ENCODE results near the gene SHISA9.
"Not testable (repeated sequence)": the region's sequence is repeated elsewhere in the genome, so short reads cannot be mapped to it uniquely, and the experiment has no call there.

Gene SHISA9

GRCh38 chr16:12900599-12901203, 697 bp upstream of the SHISA9 start:
- DNase-seq = no peak

- no peak for DNase-seq
Observed at GRCh38 chr16:12901204-12901596, 198 bp upstream of the SHISA9 start.

- DNase-seq = no peak
Observed at GRCh38 chr16:12902511-12903372, 1.3 kb downstream of the SHISA9 start.

- DNase-seq = no peak
Observed at GRCh38 chr16:12903407-12904328, 2.3 kb downstream of the SHISA9 start.

- DNase-seq = no peak
Observed at GRCh38 chr16:12904329-12904671, 2.9 kb downstream of the SHISA9 start.

GRCh38 chr16:12906271-12906670, 4.9 kb downstream of the SHISA9 start:
- DNase-seq = no peak

GRCh38 chr16:12906765-12907516, 5.5 kb downstream of the SHISA9 start:
- DNase-seq = no peak

GRCh38 chr16:12907670-12908233, 6.4 kb downstream of the SHISA9 start:
- DNase-seq = no peak

GRCh38 chr16:12917246-12917645, 15.8 kb downstream of the SHISA9 start:
- DNase-seq = no peak

GRCh38 chr16:12917653-12918052, 16.3 kb downstream of the SHISA9 start:
- DNase-seq = no peak

GRCh38 chr16:12920739-12921138, 19.3 kb downstream of the SHISA9 start:
- DNase-seq = no peak

- DNase-seq = not testable (repeated sequence)
Observed at GRCh38 chr16:12923640-12924039, 22.2 kb downstream of the SHISA9 start.

GRCh38 chr16:12925026-12925800, 23.8 kb downstream of the SHISA9 start:
- DNase-seq = no peak

- no peak for DNase-seq
Observed at GRCh38 chr16:12927591-12927990, 26.2 kb downstream of the SHISA9 start.

GRCh38 chr16:12930881-12931280, 29.5 kb downstream of the SHISA9 start:
- no peak for DNase-seq

- no peak for DNase-seq
Observed at GRCh38 chr16:12936391-12936790, 35.0 kb downstream of the SHISA9 start.

GRCh38 chr16:12941896-12942295, 40.5 kb downstream of the SHISA9 start:
- DNase-seq = no peak

GRCh38 chr16:12942861-12943260, 41.5 kb downstream of the SHISA9 start:
- no peak for DNase-seq

- DNase-seq = no peak
Observed at GRCh38 chr16:12944300-12944699, 42.9 kb downstream of the SHISA9 start.

- DNase-seq = no peak
Observed at GRCh38 chr16:12951392-12951791, 50.0 kb downstream of the SHISA9 start.

- no peak for DNase-seq
Observed at GRCh38 chr16:12951976-12952375, 50.6 kb downstream of the SHISA9 start.

- no peak for DNase-seq
Observed at GRCh38 chr16:12958366-12958765, 57.0 kb downstream of the SHISA9 start.
